IMR-90 (cell line): ENCODE results near the gene DIP2C. TPM values are rescaled to one million over a fixed set of nuclear protein-coding genes. Genes with fewer than 3 reads are reported as not detected.

Experiments used
- ATAC-seq: fragments of 200-7000 bp; cut with Tn5 transposase; 2 replicates; pipeline ENCODE4 v1.9.1; 2020; ENCODE audit warnings: low read depth, mild to moderate bottlenecking, moderate library complexity
- BruUV-seq: library from RNA; stranded (reverse); fragments of 400-500 nt; replicated peaks from 2 replicates; lab custom pipeline; 2021; lab: Mats Ljungman, UMichigan
- CTCF ChIA-PET: fragments of 300-600 bp; formaldehyde crosslinking; extraction: SDS; loops from one replicate; lab custom pipeline; 2021; ENCODE audit warnings: antibody characterized with exemption; lab: Yijun Ruan, JAX
- POLR2A ChIA-PET: fragments of 300-600 bp; sonication (Branson Sonifier 250); formaldehyde crosslinking; loops from one replicate; lab custom pipeline; 2022; ENCODE audit warnings: antibody characterized with exemption; ENCODE audit not compliant: unreplicated experiment; lab: Charles Lee
- DNase-seq: peaks from one replicate; pipeline ENCODE4 v3.0.0; 2013
- H2AFZ ChIP-seq: replicated peaks from 2 replicates; pipeline ENCODE3; 2013; ENCODE audit warnings: low read length, mild to moderate bottlenecking; ENCODE audit not compliant: poor library complexity
- H2AK5ac ChIP-seq: 2 replicates; pipeline ENCODE4 v1.6.1; 2013; ENCODE audit warnings: low read depth, low read length, inconsistent platforms
- H2AK9ac ChIP-seq: replicated peaks from 2 replicates; pipeline ENCODE3; 2013; ENCODE audit warnings: mild to moderate bottlenecking, low read depth, low read length, moderate library complexity; ENCODE audit not compliant: poor library complexity
- H2BK120ac ChIP-seq: 2 replicates; pipeline ENCODE4 v1.6.1; 2013; ENCODE audit warnings: low read depth, low read length, inconsistent platforms
- H2BK15ac ChIP-seq: 3 replicates; pipeline ENCODE4 v1.6.1; 2013; ENCODE audit warnings: low read depth, low read length, inconsistent platforms
- H2BK20ac ChIP-seq: 2 replicates; pipeline ENCODE4 v1.6.1; 2013; ENCODE audit warnings: low read depth, mild to moderate bottlenecking, inconsistent platforms, low read length, moderate library complexity
- H2BK5ac ChIP-seq: 2 replicates; pipeline ENCODE4 v1.6.1; 2013; ENCODE audit warnings: mild to moderate bottlenecking, low read depth, low read length, inconsistent platforms; ENCODE audit not compliant: poor library complexity, severe bottlenecking
- H3K14ac ChIP-seq: replicated peaks from 2 replicates; pipeline ENCODE4 v1.6.1; 2013; ENCODE audit warnings: low read depth, low read length, inconsistent platforms
- H3K18ac ChIP-seq: 2 replicates; pipeline ENCODE4 v1.6.1; 2013; ENCODE audit warnings: low read depth, low read length, control low read depth
- H3K23ac ChIP-seq: 2 replicates; pipeline ENCODE4 v1.6.1; 2013; ENCODE audit warnings: low read depth, low read length, inconsistent platforms
- H3K27ac ChIP-seq: 2 replicates; pipeline ENCODE4 v1.5.1; 2013; ENCODE audit warnings: mild to moderate bottlenecking, control low read depth, low read length; ENCODE audit not compliant: insufficient read depth
- H3K27me3 ChIP-seq: 2 replicates; pipeline ENCODE4 v1.6.1; 2013; ENCODE audit warnings: low read length; ENCODE audit not compliant: control insufficient read depth, insufficient read depth
- H3K36me3 ChIP-seq: 2 replicates; pipeline ENCODE4 v1.6.1; 2013; ENCODE audit warnings: low read length, mixed read lengths; ENCODE audit not compliant: control insufficient read depth, insufficient read depth
- H3K4ac ChIP-seq: 2 replicates; pipeline ENCODE4 v1.6.1; 2013; ENCODE audit warnings: low read depth, low read length, inconsistent platforms
- H3K4me1 ChIP-seq: 2 replicates; pipeline ENCODE4 v1.6.1; 2013; ENCODE audit warnings: low read length, mixed read lengths; ENCODE audit not compliant: control insufficient read depth, insufficient read depth
- H3K4me2 ChIP-seq: 2 replicates; pipeline ENCODE4 v1.6.1; 2013; ENCODE audit warnings: low read depth, mild to moderate bottlenecking, control low read depth, low read length, moderate library complexity
- H3K4me3 ChIP-seq: 2 replicates; pipeline ENCODE4 v1.5.1; 2013; ENCODE audit warnings: low read depth, mild to moderate bottlenecking, control low read depth, low read length, moderate library complexity; ENCODE audit not compliant: insufficient read depth
- H3K56ac ChIP-seq: 2 replicates; pipeline ENCODE4 v1.6.1; 2013; ENCODE audit warnings: low read length, inconsistent platforms; ENCODE audit not compliant: insufficient read depth; ENCODE audit errors: extremely low read depth
- H3K79me1 ChIP-seq, 2 experiments: 2 replicates each; pipeline ENCODE4 v1.6.1; 2013; ENCODE audit warnings: low read length in 2 of 2, inconsistent platforms in 1 of 2, low read depth in 1 of 2
- H3K9ac ChIP-seq: 2 replicates; pipeline ENCODE4 v1.6.1; 2013; ENCODE audit warnings: low read depth, low read length, control low read depth
- H3K9me1 ChIP-seq: 2 replicates; pipeline ENCODE4 v1.6.1; 2013; ENCODE audit warnings: low read length, inconsistent platforms; ENCODE audit not compliant: insufficient read depth
- H3K9me3 ChIP-seq: 2 replicates; pipeline ENCODE4 v1.6.1; 2013; ENCODE audit warnings: low read length; ENCODE audit not compliant: control insufficient read depth, insufficient read depth
- H4K20me1 ChIP-seq: 2 replicates; pipeline ENCODE4 v1.6.1; 2013; ENCODE audit warnings: low read length, inconsistent platforms; ENCODE audit not compliant: insufficient read depth
- H4K5ac ChIP-seq: 2 replicates; pipeline ENCODE4 v1.6.1; 2013; ENCODE audit warnings: mild to moderate bottlenecking, low read depth, low read length, control low read depth
- H4K8ac ChIP-seq, 2 experiments: 2 replicates each; pipeline ENCODE4 v1.6.1; 2013; ENCODE audit warnings: low read depth in 2 of 2, low read length in 2 of 2, control low read depth in 1 of 2, inconsistent platforms in 1 of 2
- H4K91ac ChIP-seq: 2 replicates; pipeline ENCODE4 v1.6.1; 2013; ENCODE audit warnings: low read depth, low read length, inconsistent platforms; ENCODE audit not compliant: insufficient read depth
- BHLHE40 ChIP-seq: fragments of 150-350 bp; IDR thresholded peaks from 2 replicates; pipeline ENCODE4 v1.6.1; 2016; ENCODE audit warnings: mild to moderate bottlenecking, low read depth, low read length
- CEBPB ChIP-seq: IDR thresholded peaks from 2 replicates; pipeline ENCODE4 v1.6.1; 2012; ENCODE audit warnings: low read depth, low read length, improper control_type of control experiment
- CHD1 ChIP-seq: IDR thresholded peaks from 2 replicates; pipeline ENCODE4 v1.6.1; 2012; ENCODE audit warnings: low read depth, low read length, improper control_type of control experiment
- CTCF ChIP-seq: conservative IDR thresholded peaks from 2 replicates; pipeline ENCODE4 v1.5.1; 2012; ENCODE audit warnings: mild to moderate bottlenecking, low read depth, low read length, improper control_type of control experiment
- FOS ChIP-seq: fragments of 150-350 bp; IDR thresholded peaks from 2 replicates; pipeline ENCODE4 v1.6.1; 2016; ENCODE audit warnings: low read depth, low read length
- MAFK ChIP-seq: IDR thresholded peaks from 2 replicates; pipeline ENCODE4 v1.6.1; 2012; ENCODE audit warnings: low read depth, low read length, improper control_type of control experiment
- MXI1 ChIP-seq: IDR thresholded peaks from 2 replicates; pipeline ENCODE4 v1.6.1; 2012; ENCODE audit warnings: low read depth, mild to moderate bottlenecking, low read length, moderate library complexity, borderline replicate concordance
- NFE2L2 ChIP-seq: fragments of 150-350 bp; IDR thresholded peaks from 2 replicates; pipeline ENCODE4 v1.6.1; 2016; ENCODE audit warnings: low read depth, mild to moderate bottlenecking, low read length
- POLR2A ChIP-seq: IDR thresholded peaks from 2 replicates; pipeline ENCODE4 v1.6.1; 2012; ENCODE audit warnings: mild to moderate bottlenecking, low read depth, low read length
- RAD21 ChIP-seq: IDR thresholded peaks from 2 replicates; pipeline ENCODE4 v1.6.1; 2012; ENCODE audit warnings: low read length, improper control_type of control experiment
- RCOR1 ChIP-seq: IDR thresholded peaks from 2 replicates; pipeline ENCODE4 v1.6.1; 2012; ENCODE audit warnings: mild to moderate bottlenecking, low read length, improper control_type of control experiment; ENCODE audit not compliant: insufficient replicate concordance
- RFX5 ChIP-seq: IDR thresholded peaks from 2 replicates; pipeline ENCODE4 v1.8.0; 2012; ENCODE audit warnings: low read depth, mild to moderate bottlenecking, low read length, moderate library complexity
- SMC3 ChIP-seq: fragments of 150-350 bp; IDR thresholded peaks from 2 replicates; pipeline ENCODE4 v1.6.1; 2016; ENCODE audit warnings: low read depth, mild to moderate bottlenecking, antibody characterized with exemption, low read length, moderate library complexity
- USF2 ChIP-seq: fragments of 150-350 bp; IDR thresholded peaks from 2 replicates; pipeline ENCODE4 v1.6.1; 2017; ENCODE audit warnings: mild to moderate bottlenecking, antibody characterized with exemption, low read length, low read depth
- WGBS, 2 experiments: methylation state at CpG; one replicate each; pipeline versions ENCODE4 v1.1.5 to v1.1.7; 2013; ENCODE audit warnings: missing lambda C conversion rate in 2 of 2; ENCODE audit not compliant: insufficient read length in 1 of 2; ENCODE audit errors: extremely low coverage in 2 of 2; 5-methylcytosine and 5-hydroxymethylcytosine counted together
- dilution Hi-C: fragments of 300-500 bp; cut with HindIII; formaldehyde crosslinking; loops from one replicate; pipeline ENCODE4 v1.14.3; 2018; ENCODE audit warnings: low sequenced_read_pairs; ENCODE audit not compliant: unreplicated experiment
- in situ Hi-C: fragments of 300-500 bp; cut with MboI; formaldehyde crosslinking; loops from 3 replicates; pipeline ENCODE4 v1.14.3; 2019; ENCODE audit warnings: low sequenced_read_pairs, inconsistent platforms, mixed read lengths
- intact Hi-C: fragments of 100-400 bp; cut with micrococcal nuclease; formaldehyde crosslinking; loops from 2 replicates; pipeline ENCODE4 v1.10.0; 2022
- polyA plus RNA-seq, 3 experiments: library from polyadenylated mRNA; depleted of rRNA; stranded (reverse); fragments of >200 nt; gene quantifications; 2 replicates each; pipeline ENCODE4 v1.2.3, GENCODE V29; 2012; ENCODE audit warnings: low replicate concordance in 1 of 3
- total RNA-seq: library from RNA; depleted of rRNA; stranded (reverse); fragments of >200 nt; gene quantifications from 2 replicates; pipeline ENCODE4 v1.2.3, GENCODE V29; 2012

Gene DIP2C
- total and polyA plus RNA-seq, 2 of the 4 experiments (the other 2 are of a cell fraction): 8.6 to 17.3 TPM

GRCh38 chr10:561721-562120 is 127.7 kb downstream of the DIP2C start:
- Histone ChIP-seq H2AK9ac (no peak overlapping the region), H4K5ac (no peak overlapping the region), H3K9me3 (peaks cover 5% of the 10 kb centered on the region; the same call in 1 of the 2 replicates), H3K36me3 (no peaks in the 10 kb centered on the region), H2BK5ac (no peak overlapping the region), H3K27ac (no peak overlapping the region), H2BK20ac (no peak overlapping the region), H4K8ac (no peak overlapping the region), H3K4me1 (peaks cover 11% of the 10 kb centered on the region; the same call in 1 of the 2 replicates), H3K79me1 (peaks cover 64 to 93% of the 10 kb centered on the region in 2 experiments), H3K4me3 (no peak overlapping the region), H3K18ac (no peak overlapping the region), H3K23ac (no peak overlapping the region), H3K56ac (no peak overlapping the region), H4K91ac (no peak overlapping the region), H4K20me1 (peaks cover 94% of the 10 kb centered on the region), H3K9ac (no peak overlapping the region), H2AK5ac (no peak overlapping the region), H2BK15ac (no peak overlapping the region), H3K27me3 (no peaks in the 10 kb centered on the region), H3K9me1 (peaks cover 32% of the 10 kb centered on the region), H3K4ac (no peak overlapping the region), H2AFZ (no peak overlapping the region), H3K4me2 (no peak overlapping the region), H2BK120ac (no peak overlapping the region), H3K14ac (no peak overlapping the region)
- ATAC-seq (no peak), DNase-seq (no peak)
- BruUV-seq: no TSS peak
- WGBS, 2 experiments: 100% methylated on average over 6 of the region's 12 CpGs; no CpG with 5 or more reads in 1 of the 2 experiments
- CTCF ChIA-PET: no interaction called here
- TF ChIP-seq FOS (no peak), RAD21 (no peak), RCOR1 (no peak), MAFK (no peak), POLR2A (no peak), CHD1 (no peak), CEBPB (no peak), SMC3 (no peak), MXI1 (no peak), USF2 (no peak), RFX5 (no peak), BHLHE40 (no peak), NFE2L2 (no peak), CTCF (no peak)
- dilution Hi-C loops: no loop called here
- in situ Hi-C loops: no loop called here
- POLR2A ChIA-PET: no interaction called here
- intact Hi-C loops: no loop called here
